Measurements from ENCODE around the gene JAM2. TPM values are rescaled to one million over a fixed set of nuclear protein-coding genes. Genes with fewer than 3 reads are reported as not detected.

JAM2 gene
- total RNA-seq, 1 experiment from 2014 or later, result 2.6 TPM

- H3K27me3 Mint-ChIP-seq (ENCODE audit: low read depth), result peaks cover 5% of the 10 kb centered on the region
- no peaks in the 10 kb centered on the region for H3K4me1 ChIP-seq (ENCODE audit: insufficient read depth, low read length)
- no peak overlapping the region for H4K91ac ChIP-seq (ENCODE audit: insufficient read length, low read depth, low read length)
- no peak overlapping the region for H2BK15ac ChIP-seq (ENCODE audit: low read depth, low read length)
- no peak overlapping the region for H3K23ac ChIP-seq (ENCODE audit: insufficient read length, low read depth, low read length)
- H3K4me1 Mint-ChIP-seq, result peaks cover 3 to 8% of the 10 kb centered on the region in 2 experiments
- H3K27ac Mint-ChIP-seq, result no peak overlapping the region; a peak in 1 of 7 replicates
- H3K18ac ChIP-seq (ENCODE audit: insufficient read length, low read depth, low read length), result no peak overlapping the region
- no peaks in the 10 kb centered on the region for H3K36me3 Mint-ChIP-seq (ENCODE audit: insufficient read depth in 1 of 3, low read depth in 3 of 3)
- H2BK120ac ChIP-seq (ENCODE audit: low read depth, low read length, poor library complexity, severe bottlenecking), result no peak overlapping the region
- no peak overlapping the region for H2AK5ac ChIP-seq (ENCODE audit: insufficient read length, low read length)
- no peak overlapping the region for H3K4me3 Mint-ChIP-seq
- no peak overlapping the region for H2BK12ac ChIP-seq (ENCODE audit: insufficient read length, low read depth, low read length)
- H3K23me2 ChIP-seq (ENCODE audit: insufficient read length, low read depth, low read length, poor library complexity, severe bottlenecking), result no peaks in the 10 kb centered on the region
- H3K14ac ChIP-seq (ENCODE audit: insufficient read depth, low read length), result no peak overlapping the region
- no peak overlapping the region for H3K4me2 ChIP-seq (ENCODE audit: insufficient read depth, insufficient read length, low read length)
- no peak overlapping the region for H2AFZ ChIP-seq (ENCODE audit: low read length)
- no peak overlapping the region for H3K27ac ChIP-seq (ENCODE audit: insufficient read length, low read depth, low read length)
- no peak overlapping the region for H2BK20ac ChIP-seq (ENCODE audit: low read depth, low read length, poor library complexity, severe bottlenecking)
- TF ChIP-seq CTCF (conservative IDR thresholded peaks at IDR 0.05), result no peak
- H4K8ac ChIP-seq (replicated peaks; ENCODE audit: insufficient read length, low read depth, low read length), result no peak overlapping the region
- H3K9me3 Mint-ChIP-seq, result no peaks in the 10 kb centered on the region
- H3K79me2 ChIP-seq (ENCODE audit: insufficient read depth, low read length), result no peaks in the 10 kb centered on the region
- H3K56ac ChIP-seq (ENCODE audit: insufficient read length, low read depth, low read length), result no peak overlapping the region
- no peak overlapping the region for H3K4ac ChIP-seq (ENCODE audit: low read depth, low read length)
- no peaks in the 10 kb centered on the region for H4K20me1 ChIP-seq (ENCODE audit: control insufficient read depth, insufficient read depth, insufficient read length)
- no peak overlapping the region for H4K5ac ChIP-seq (ENCODE audit: insufficient read length, low read depth, low read length)
- no peak overlapping the region for H2BK5ac ChIP-seq (ENCODE audit: insufficient read length, low read length)
- no peak for DNase-seq
- H3K9me3 ChIP-seq (ENCODE audit: control insufficient read depth, low read depth, low read length), result no peaks in the 10 kb centered on the region
- no CpG with 5 or more reads among the region's 2 CpGs for WGBS (ENCODE audit: extremely low coverage, insufficient read length, low lambda C conversion rate)
- H3K9ac ChIP-seq (ENCODE audit: extremely low read depth, insufficient read length, low read length), result no peak overlapping the region
- H3K79me1 ChIP-seq (ENCODE audit: insufficient read depth, low read depth, low read length, poor library complexity, severe bottlenecking), result no peaks in the 10 kb centered on the region
- H3K27me3 ChIP-seq (ENCODE audit: insufficient read depth, low read length), result no peaks in the 10 kb centered on the region
- H3T11ph ChIP-seq (ENCODE audit: low read length), result no peak overlapping the region
Measured at GRCh38 chr21:25626757-25627156, 12.3 kb upstream of the JAM2 start.
